ENCODE data around the gene MAP3K20.

MAP3K20 gene

GRCh38 chr2:173043476-173043875 lies 32.2 kb upstream of the MAP3K20 start:
- no peaks in the 10 kb centered on the region for H3K36me3 Mint-ChIP-seq (ENCODE audit: insufficient read depth)
- no peaks in the 10 kb centered on the region for H3K9me3 Mint-ChIP-seq
- no peak overlapping the region for H3K27ac Mint-ChIP-seq
- H3K27me3 Mint-ChIP-seq = no peaks in the 10 kb centered on the region
- H3K4me1 Mint-ChIP-seq (ENCODE audit: low read depth in 2 of 2) = no peaks in the 10 kb centered on the region
- H3K4me3 Mint-ChIP-seq = no peak overlapping the region
- ATAC-seq (replicated peaks) = no peak
- no peak for DNase-seq

GRCh38 chr2:173043897-173044519 lies 31.6 kb upstream of the MAP3K20 start:
- no peak for ATAC-seq (replicated peaks)
- DNase-seq = no peak
- no peaks in the 10 kb centered on the region for H3K27me3 Mint-ChIP-seq
- H3K36me3 Mint-ChIP-seq (ENCODE audit: insufficient read depth) = no peaks in the 10 kb centered on the region
- H3K9me3 Mint-ChIP-seq = no peaks in the 10 kb centered on the region
- H3K4me1 Mint-ChIP-seq (ENCODE audit: low read depth in 2 of 2) = no peaks in the 10 kb centered on the region
- no peak overlapping the region for H3K27ac Mint-ChIP-seq
- no peak overlapping the region for H3K4me3 Mint-ChIP-seq

GRCh38 chr2:173044686-173045085 lies 31.0 kb upstream of the MAP3K20 start:
- DNase-seq = no peak
- ATAC-seq (replicated peaks) = no peak
- no peak overlapping the region for H3K4me3 Mint-ChIP-seq

GRCh38 chr2:173045181-173045580 lies 30.5 kb upstream of the MAP3K20 start:
- Mint-ChIP-seq H3K4me3 (no peak overlapping the region), H3K9me3 (no peaks in the 10 kb centered on the region), H3K4me1 (ENCODE audit: low read depth in 2 of 2) (no peaks in the 10 kb centered on the region), H3K27me3 (no peaks in the 10 kb centered on the region), H3K27ac (no peak overlapping the region), H3K36me3 (ENCODE audit: insufficient read depth) (no peaks in the 10 kb centered on the region)
- DNase-seq = no peak
- no peak for ATAC-seq (replicated peaks)

More at GRCh38 chr2:173044686-173045085, 31.0 kb upstream of the MAP3K20 start:
- H3K27ac Mint-ChIP-seq = no peak overlapping the region
- no peaks in the 10 kb centered on the region for H3K36me3 Mint-ChIP-seq (ENCODE audit: insufficient read depth)
- H3K4me1 Mint-ChIP-seq (ENCODE audit: low read depth in 2 of 2) = no peaks in the 10 kb centered on the region
- no peaks in the 10 kb centered on the region for H3K27me3 Mint-ChIP-seq
- H3K9me3 Mint-ChIP-seq = no peaks in the 10 kb centered on the region

- no peaks in the 10 kb centered on the region for H3K4me1 Mint-ChIP-seq (ENCODE audit: low read depth in 2 of 2)
- H3K27ac Mint-ChIP-seq = no peak overlapping the region
- ATAC-seq (replicated peaks) = no peak
- no peaks in the 10 kb centered on the region for H3K36me3 Mint-ChIP-seq (ENCODE audit: insufficient read depth)
- DNase-seq = no peak
- no peaks in the 10 kb centered on the region for H3K9me3 Mint-ChIP-seq
- H3K27me3 Mint-ChIP-seq = peaks cover 5 to 15% of the 10 kb centered on the region in 2 donors
- no peak overlapping the region for H3K4me3 Mint-ChIP-seq
Observed at GRCh38 chr2:173048522-173048896, 27.1 kb upstream of the MAP3K20 start.

GRCh38 chr2:173048897-173049661 lies 26.6 kb upstream of the MAP3K20 start:
- no peak overlapping the region for H3K4me3 Mint-ChIP-seq
- H3K4me1 Mint-ChIP-seq (ENCODE audit: low read depth in 2 of 2) = no peaks in the 10 kb centered on the region
- DNase-seq = no peak
- ATAC-seq (replicated peaks) = no peak
- peaks cover 5 to 18% of the 10 kb centered on the region in 2 donors for H3K27me3 Mint-ChIP-seq
- no peaks in the 10 kb centered on the region for H3K36me3 Mint-ChIP-seq (ENCODE audit: insufficient read depth)
- no peaks in the 10 kb centered on the region for H3K9me3 Mint-ChIP-seq
- H3K27ac Mint-ChIP-seq = no peak overlapping the region

- Mint-ChIP-seq H3K4me1 (ENCODE audit: low read depth in 2 of 2) (no peaks in the 10 kb centered on the region), H3K27me3 (peaks cover 5 to 21% of the 10 kb centered on the region in 2 donors), H3K4me3 (no peak overlapping the region), H3K36me3 (ENCODE audit: insufficient read depth) (no peaks in the 10 kb centered on the region), H3K27ac (no peak overlapping the region), H3K9me3 (no peaks in the 10 kb centered on the region)
- ATAC-seq (replicated peaks) (no peak), DNase-seq (no peak)
Observed at GRCh38 chr2:173049831-173050230, 25.8 kb upstream of the MAP3K20 start.

- no peaks in the 10 kb centered on the region for H3K9me3 Mint-ChIP-seq
- peaks cover 5 to 27% of the 10 kb centered on the region in 2 donors for H3K27me3 Mint-ChIP-seq
- no peak for DNase-seq
- H3K36me3 Mint-ChIP-seq (ENCODE audit: insufficient read depth) = no peaks in the 10 kb centered on the region
- no peak overlapping the region for H3K4me3 Mint-ChIP-seq
- ATAC-seq (replicated peaks) = no peak
- H3K27ac Mint-ChIP-seq = no peak overlapping the region
- H3K4me1 Mint-ChIP-seq (ENCODE audit: low read depth in 2 of 2) = no peaks in the 10 kb centered on the region
Observed at GRCh38 chr2:173050684-173051083, 25.0 kb upstream of the MAP3K20 start.

GRCh38 chr2:173051463-173052215 lies 24.0 kb upstream of the MAP3K20 start:
- Mint-ChIP-seq H3K9me3 (no peaks in the 10 kb centered on the region), H3K4me3 (no peak overlapping the region), H3K4me1 (ENCODE audit: low read depth in 2 of 2) (no peaks in the 10 kb centered on the region), H3K36me3 (ENCODE audit: insufficient read depth) (no peaks in the 10 kb centered on the region), H3K27ac (no peak overlapping the region), H3K27me3 (peaks cover 5 to 31% of the 10 kb centered on the region in 2 donors)
- DNase-seq (no peak), ATAC-seq (replicated peaks) (no peak)

- no peaks in the 10 kb centered on the region for H3K4me1 Mint-ChIP-seq (ENCODE audit: low read depth in 2 of 2)
- no peak for DNase-seq
- no peak overlapping the region for H3K4me3 Mint-ChIP-seq
- no peak for ATAC-seq (replicated peaks)
- H3K36me3 Mint-ChIP-seq (ENCODE audit: insufficient read depth) = no peaks in the 10 kb centered on the region
- H3K9me3 Mint-ChIP-seq = no peaks in the 10 kb centered on the region
- peaks cover 15 to 46% of the 10 kb centered on the region in 2 donors for H3K27me3 Mint-ChIP-seq
- no peak overlapping the region for H3K27ac Mint-ChIP-seq
Observed at GRCh38 chr2:173053043-173053699, 22.5 kb upstream of the MAP3K20 start.

- no peak overlapping the region for H3K27ac Mint-ChIP-seq
- H3K4me3 Mint-ChIP-seq = no peak overlapping the region
- DNase-seq (no peak), ATAC-seq (replicated peaks) (no peak)
- no peaks in the 10 kb centered on the region for H3K9me3 Mint-ChIP-seq
- peaks cover 15 to 52% of the 10 kb centered on the region in 2 donors for H3K27me3 Mint-ChIP-seq
- H3K36me3 Mint-ChIP-seq (ENCODE audit: insufficient read depth) = no peaks in the 10 kb centered on the region
- no peaks in the 10 kb centered on the region for H3K4me1 Mint-ChIP-seq (ENCODE audit: low read depth in 2 of 2)
Observed at GRCh38 chr2:173054466-173054865, 21.2 kb upstream of the MAP3K20 start.

GRCh38 chr2:173056705-173057364 lies 18.8 kb upstream of the MAP3K20 start:
- H3K4me3 Mint-ChIP-seq = no peak overlapping the region
- ATAC-seq (replicated peaks) = no peak
- no peaks in the 10 kb centered on the region for H3K9me3 Mint-ChIP-seq
- DNase-seq = no peak
- H3K36me3 Mint-ChIP-seq (ENCODE audit: insufficient read depth) = no peaks in the 10 kb centered on the region
- H3K27me3 Mint-ChIP-seq = peaks cover 10 to 40% of the 10 kb centered on the region in 2 donors
- no peak overlapping the region for H3K27ac Mint-ChIP-seq
- H3K4me1 Mint-ChIP-seq (ENCODE audit: low read depth in 2 of 2) = no peaks in the 10 kb centered on the region

- Mint-ChIP-seq H3K27ac (no peak overlapping the region), H3K27me3 (peaks cover 10 to 46% of the 10 kb centered on the region in 2 donors)
- no peak for ATAC-seq (replicated peaks)
Observed at GRCh38 chr2:173058097-173058496, 17.5 kb upstream of the MAP3K20 start.

More at GRCh38 chr2:173058097-173058496, 17.5 kb upstream of the MAP3K20 start:
- H3K4me1 Mint-ChIP-seq (ENCODE audit: low read depth in 2 of 2) = no peaks in the 10 kb centered on the region
- no peaks in the 10 kb centered on the region for H3K36me3 Mint-ChIP-seq (ENCODE audit: insufficient read depth)
- H3K4me3 Mint-ChIP-seq = no peak overlapping the region
- no peak for DNase-seq
- no peaks in the 10 kb centered on the region for H3K9me3 Mint-ChIP-seq

All from effector memory CD8-positive, alpha-beta T cell (primary cell).